DND-41 (cell line): ENCODE results near the gene NEUROD2.

Source experiments
- CTCF ChIP-seq: IDR thresholded peaks from 2 replicates; pipeline ENCODE4 v1.5.1; 2012; ENCODE audit warnings: borderline replicate concordance, low read length, moderate library complexity, mild to moderate bottlenecking; ENCODE audit not compliant: poor library complexity, severe bottlenecking; ENCODE audit errors: extremely low read depth
- EZH2 ChIP-seq: IDR thresholded peaks from 3 replicates; pipeline ENCODE4 v1.6.1; 2012; ENCODE audit warnings: borderline replicate concordance, low read depth, mild to moderate bottlenecking, moderate library complexity, low read length, inconsistent platforms; ENCODE audit not compliant: severe bottlenecking

- TF ChIP-seq CTCF (peak; percentile 100), EZH2 (no peak)
Measured at GRCh38 chr17:39621523-39622379, 14.0 kb upstream of the NEUROD2 start.
